Activated T-cell treated with anti-CD3 and anti-CD28 coated beads, Interleukin-2, amount 50 U/mL, for 72 hours (primary cell): Measurements from ENCODE around the gene TBCK. TPM values are rescaled to one million over a fixed set of nuclear protein-coding genes. Genes with fewer than 3 reads are reported as not detected.

ENCODE experiments used
- ATAC-seq, 2 donors: fragments of 150-1000 bp; cut with Tn5 transposase; replicated peaks in 1 of 2; 2 replicates each; pipeline ENCODE4 v1.10.0; 2021; ENCODE audit warnings: moderate library complexity in 2 of 2, mild to moderate bottlenecking in 1 of 2
- DNase-seq, 2 donors: peaks; one replicate each; pipeline ENCODE4 v3.0.0; 2021 to 2022; ENCODE audit warnings: mixed read lengths in 1 of 2
- H3K27ac Mint-ChIP-seq: one replicate; pipeline ENCODE4 v1.8.0; 2022; ENCODE audit warnings: mild to moderate bottlenecking, moderate library complexity, mixed read lengths
- H3K27me3 Mint-ChIP-seq: one replicate; pipeline ENCODE4 v1.8.0; 2022; ENCODE audit warnings: low read depth, mixed read lengths
- H3K36me3 Mint-ChIP-seq, 2 donors: one replicate each; pipeline ENCODE4 v1.8.0; 2022; ENCODE audit warnings: mixed read lengths in 2 of 2, mild to moderate bottlenecking in 1 of 2; ENCODE audit not compliant: insufficient read depth in 2 of 2
- H3K4me1 Mint-ChIP-seq: one replicate; pipeline ENCODE4 v1.8.0; 2022; ENCODE audit warnings: low read depth, mixed read lengths
- H3K4me3 Mint-ChIP-seq, 2 donors: one replicate each; pipeline ENCODE4 v1.8.0; 2022; ENCODE audit warnings: mild to moderate bottlenecking in 2 of 2, mixed read lengths in 2 of 2, moderate library complexity in 2 of 2
- H3K9me3 Mint-ChIP-seq, 2 donors: one replicate each; pipeline ENCODE4 v1.8.0; 2022; ENCODE audit warnings: mixed read lengths in 2 of 2
- total RNA-seq, 2 donors: library from RNA; stranded (reverse); gene quantifications; one replicate each; pipeline ENCODE4 v1.2.3, GENCODE V29; 2022

The TBCK gene
- total RNA-seq, 2 donors from 2014 or later = 49.0 to 51.9 TPM

DNA sequence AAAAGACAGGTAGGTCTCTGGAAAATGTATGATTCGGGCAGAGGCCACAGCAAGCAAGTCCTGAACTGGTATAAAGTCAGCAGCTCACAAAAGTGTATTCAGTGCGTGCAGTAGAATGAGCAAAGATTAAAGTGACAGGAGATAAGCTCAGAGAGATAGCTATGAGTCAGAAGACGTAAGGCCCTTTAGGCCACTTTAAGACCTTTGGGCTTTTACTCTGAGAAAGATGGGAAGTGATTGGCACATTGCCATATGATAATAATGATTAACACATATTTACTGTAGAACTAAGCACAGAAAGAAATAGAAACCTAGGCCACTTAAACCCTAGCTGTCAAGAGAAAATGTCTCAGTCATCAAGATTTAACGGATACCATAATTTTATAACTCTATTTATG is 51.7 kb downstream of the TBCK start:
- Mint-ChIP-seq H3K36me3 (peaks cover 0 to 1% of the 10 kb centered on the region in 2 donors), H3K27me3 (no peaks in the 10 kb centered on the region), H3K4me3 (no peak overlapping the region), H3K27ac (peak overlapping the region; percentile 81), H3K4me1 (peaks cover 6% of the 10 kb centered on the region), H3K9me3 (no peaks in the 10 kb centered on the region)
- ATAC-seq (no peak), DNase-seq (no peak)

DNA sequence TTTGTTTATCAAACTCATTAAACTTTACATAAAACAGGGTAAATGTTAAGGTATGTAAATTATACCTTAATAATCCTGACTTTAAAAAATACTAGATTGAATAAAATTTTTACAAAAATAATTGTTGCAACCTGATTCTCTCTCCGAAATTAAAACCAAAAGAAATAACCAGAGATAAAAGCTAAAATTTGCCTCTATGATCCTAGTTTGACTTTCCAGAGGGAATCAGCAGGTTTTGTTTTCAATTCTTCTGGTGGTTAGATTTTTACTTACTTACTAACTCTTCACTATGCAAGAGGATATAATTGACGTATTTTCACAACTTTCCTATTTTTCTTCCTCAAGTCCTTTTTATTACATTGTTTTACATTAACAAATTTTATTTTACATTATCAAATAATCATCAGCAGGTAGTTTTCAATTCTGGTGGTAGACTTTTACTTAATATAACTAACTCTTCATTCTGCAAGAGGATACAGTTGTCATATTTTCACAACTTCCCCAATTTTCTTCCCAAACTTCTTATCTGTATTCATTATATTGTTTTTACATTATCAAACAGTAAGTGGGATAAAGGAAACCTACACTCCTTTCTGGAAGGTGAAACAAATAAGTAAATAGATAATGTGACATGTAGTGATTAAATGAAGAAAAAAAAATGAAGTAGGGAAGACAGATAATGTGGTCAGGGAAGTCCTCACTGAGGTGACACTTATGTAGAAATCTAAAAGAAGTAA is 52.2 kb downstream of the TBCK start:
- H3K27me3 Mint-ChIP-seq = no peaks in the 10 kb centered on the region
- no peak overlapping the region for H3K4me3 Mint-ChIP-seq
- peak overlapping the region; percentile 81 for H3K27ac Mint-ChIP-seq
- no peak for DNase-seq
- peaks cover 0 to 1% of the 10 kb centered on the region in 2 donors for H3K36me3 Mint-ChIP-seq
- no peaks in the 10 kb centered on the region for H3K9me3 Mint-ChIP-seq
- H3K4me1 Mint-ChIP-seq = peaks cover 6% of the 10 kb centered on the region
- no peak for ATAC-seq

DNA sequence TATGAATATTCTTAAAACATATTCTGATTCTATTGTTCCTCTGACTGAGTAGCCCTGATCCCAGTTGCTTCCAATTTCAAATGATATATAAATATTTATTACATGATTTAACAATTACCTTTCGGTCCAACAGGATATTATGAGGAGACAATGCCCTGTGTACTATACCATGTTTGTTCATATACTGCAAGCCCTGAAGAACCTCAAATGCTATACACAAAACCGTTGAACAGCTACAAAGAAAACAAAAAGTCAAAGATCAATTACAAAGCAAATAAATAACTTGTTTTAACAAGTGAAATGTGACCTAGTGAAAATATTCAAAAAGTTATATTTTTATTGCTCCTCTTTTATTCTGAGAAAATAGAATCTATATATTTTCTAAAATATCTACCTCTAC is 54.0 kb downstream of the TBCK start:
- H3K9me3 Mint-ChIP-seq = no peaks in the 10 kb centered on the region
- no peak for ATAC-seq
- H3K36me3 Mint-ChIP-seq = peaks cover 0 to 1% of the 10 kb centered on the region in 2 donors
- no peaks in the 10 kb centered on the region for H3K4me1 Mint-ChIP-seq
- H3K4me3 Mint-ChIP-seq = no peak overlapping the region
- no peak overlapping the region for H3K27ac Mint-ChIP-seq
- no peak for DNase-seq
- no peaks in the 10 kb centered on the region for H3K27me3 Mint-ChIP-seq

DNA sequence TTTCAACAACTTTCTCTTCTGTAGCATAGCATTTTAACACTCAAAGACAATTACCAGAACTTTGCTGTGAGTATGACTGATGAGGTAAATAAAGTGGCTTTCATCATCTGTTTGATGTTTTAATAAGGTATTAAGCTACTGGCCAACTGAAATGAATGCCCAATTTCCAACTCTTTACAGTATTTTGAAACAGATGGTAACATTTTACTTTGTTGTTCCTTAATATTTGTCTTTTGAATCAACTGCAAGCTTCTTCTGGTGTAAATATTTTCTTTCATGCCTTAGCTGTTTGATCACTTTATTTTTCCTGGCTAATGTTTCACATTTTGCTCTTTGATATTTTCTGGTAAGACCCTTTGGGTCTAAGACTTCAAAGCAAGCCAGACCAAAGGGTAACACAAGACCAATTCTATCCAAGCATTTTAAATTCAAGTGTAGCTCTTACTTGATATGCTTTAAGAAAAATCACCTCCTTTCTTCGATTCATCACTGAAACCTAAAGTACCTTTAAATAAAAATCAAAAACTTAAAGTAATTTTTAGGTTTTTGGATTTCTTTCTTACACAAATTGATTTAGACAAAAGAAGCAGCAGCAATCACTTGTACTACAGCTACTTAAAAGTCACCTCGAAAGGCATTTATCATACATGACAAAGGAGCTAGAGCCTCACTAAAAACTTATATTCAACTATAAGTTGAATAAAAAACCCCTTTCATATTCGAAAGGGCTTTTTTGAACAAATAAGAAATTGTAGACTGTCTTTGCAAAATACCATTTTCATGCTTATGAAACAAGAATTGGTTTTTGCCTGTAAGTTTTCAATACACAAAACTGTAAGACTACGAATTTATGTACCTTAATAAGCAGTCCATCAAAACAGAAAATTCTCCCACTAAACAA is 57.6 kb downstream of the TBCK start:
- H3K27me3 Mint-ChIP-seq = no peaks in the 10 kb centered on the region
- H3K27ac Mint-ChIP-seq = no peak overlapping the region
- DNase-seq = no peak
- ATAC-seq = no peak
- H3K4me1 Mint-ChIP-seq = no peaks in the 10 kb centered on the region
- H3K4me3 Mint-ChIP-seq = no peak overlapping the region
- H3K36me3 Mint-ChIP-seq = peaks cover 0 to 1% of the 10 kb centered on the region in 2 donors
- H3K9me3 Mint-ChIP-seq = no peaks in the 10 kb centered on the region

DNA sequence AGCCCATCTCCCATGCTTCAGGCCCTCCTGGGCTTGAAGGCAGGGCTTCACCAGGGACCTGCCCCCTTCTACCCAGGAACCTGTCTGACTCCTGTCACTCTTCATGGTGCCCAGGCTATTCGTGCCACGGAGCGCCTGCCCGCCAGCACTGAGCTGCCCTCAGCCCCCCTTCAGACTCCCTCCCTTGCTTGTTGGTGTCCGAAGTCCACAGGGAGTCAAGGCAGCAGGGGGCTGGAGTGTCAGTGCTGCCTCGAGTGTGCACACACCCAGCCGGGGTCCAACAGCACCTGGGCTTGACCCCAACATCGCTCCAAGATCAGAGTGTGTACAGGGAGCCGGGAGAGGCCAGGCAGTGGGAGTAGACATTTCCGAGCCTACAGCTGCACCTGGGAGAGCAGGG is 59.8 kb downstream of the TBCK start:
- no peak for ATAC-seq
- H3K27ac Mint-ChIP-seq = no peak overlapping the region
- H3K36me3 Mint-ChIP-seq = no peaks in the 10 kb centered on the region
- H3K9me3 Mint-ChIP-seq = no peaks in the 10 kb centered on the region
- no peak for DNase-seq
- H3K4me1 Mint-ChIP-seq = no peaks in the 10 kb centered on the region
- no peaks in the 10 kb centered on the region for H3K27me3 Mint-ChIP-seq
- H3K4me3 Mint-ChIP-seq = no peak overlapping the region

DNA sequence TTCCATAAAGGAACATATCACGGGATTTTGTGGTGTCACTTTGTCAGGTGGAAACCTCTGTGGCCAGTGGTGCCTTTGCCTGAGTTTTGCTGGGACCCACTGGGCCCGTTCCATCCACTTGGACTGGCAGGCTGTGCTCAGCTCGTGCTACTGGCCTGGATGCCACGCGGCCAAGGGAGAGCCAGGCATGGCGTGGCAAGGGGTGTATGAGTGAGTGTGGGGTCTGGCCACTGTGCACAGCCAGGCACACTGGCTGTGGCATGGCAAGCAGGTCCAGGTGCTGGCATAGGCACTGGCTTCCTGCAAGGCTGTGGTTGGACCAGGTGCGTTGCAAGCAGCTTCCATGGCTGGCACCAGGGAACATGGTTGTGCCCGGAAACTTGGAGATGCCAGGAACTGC is 60.8 kb downstream of the TBCK start:
- no peaks in the 10 kb centered on the region for H3K4me1 Mint-ChIP-seq
- H3K27ac Mint-ChIP-seq = no peak overlapping the region
- DNase-seq (no peak), ATAC-seq (no peak)
- H3K27me3 Mint-ChIP-seq = no peaks in the 10 kb centered on the region
- no peak overlapping the region for H3K4me3 Mint-ChIP-seq
- no peaks in the 10 kb centered on the region for H3K36me3 Mint-ChIP-seq
- no peaks in the 10 kb centered on the region for H3K9me3 Mint-ChIP-seq

DNA sequence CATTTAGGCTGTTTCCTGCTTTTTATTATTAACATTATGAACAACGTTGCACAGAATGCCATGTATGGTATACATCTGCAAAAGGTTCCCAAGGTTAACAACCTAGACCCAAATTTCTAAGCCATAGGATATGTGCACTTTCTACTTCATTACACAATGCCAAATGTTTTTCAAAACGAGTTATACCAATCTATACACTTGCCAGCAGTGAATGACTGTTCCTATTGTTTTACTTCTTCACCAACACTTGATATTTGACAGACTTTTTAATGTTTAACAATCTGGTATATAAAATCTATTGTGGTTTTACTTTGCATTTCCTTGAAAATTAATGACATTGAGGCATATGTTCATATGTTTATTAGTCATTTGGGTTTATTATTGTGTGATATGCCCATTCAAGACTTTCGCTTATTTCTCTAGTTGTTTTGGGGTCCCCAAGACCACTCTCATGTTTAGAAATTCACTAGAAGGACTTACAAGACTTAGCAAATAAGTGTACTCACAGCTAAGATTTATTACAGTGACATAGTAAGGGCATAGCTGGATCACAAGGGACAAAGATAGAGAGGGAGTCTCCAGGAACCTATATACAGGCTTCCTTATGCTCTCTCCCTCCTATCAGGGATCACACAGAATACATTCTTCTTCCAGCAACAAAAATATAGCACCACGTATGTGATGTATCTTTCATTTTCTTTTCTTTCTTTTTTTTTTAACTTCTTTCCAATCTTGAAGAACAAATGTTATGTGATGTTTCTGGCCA is 62.5 kb downstream of the TBCK start:
- H3K27ac Mint-ChIP-seq = no peak overlapping the region
- no peak for DNase-seq
- H3K27me3 Mint-ChIP-seq = no peaks in the 10 kb centered on the region
- no peaks in the 10 kb centered on the region for H3K4me1 Mint-ChIP-seq
- no peaks in the 10 kb centered on the region for H3K36me3 Mint-ChIP-seq
- H3K9me3 Mint-ChIP-seq = no peaks in the 10 kb centered on the region
- H3K4me3 Mint-ChIP-seq = no peak overlapping the region
- no peak for ATAC-seq

DNA sequence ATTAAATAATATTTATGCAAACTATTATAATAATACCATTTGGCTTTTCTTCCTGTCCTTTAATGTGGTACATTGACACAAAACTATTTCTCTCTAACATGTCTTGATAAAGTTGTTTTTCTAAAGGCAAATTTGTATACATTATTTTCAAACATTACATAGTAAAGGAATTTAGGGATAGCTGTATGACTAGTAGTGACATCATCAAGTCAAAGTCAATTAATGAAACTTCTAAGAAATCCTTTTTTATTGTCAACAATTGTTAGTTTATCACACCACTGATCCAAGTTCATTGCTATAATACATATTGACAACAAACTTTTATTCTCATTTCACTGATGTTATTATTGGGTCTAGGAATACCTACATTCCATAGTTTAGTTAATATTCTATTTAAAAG is 68.4 kb downstream of the TBCK start:
- Mint-ChIP-seq H3K27me3 (no peaks in the 10 kb centered on the region), H3K27ac (no peak overlapping the region), H3K4me1 (no peaks in the 10 kb centered on the region), H3K36me3 (peaks cover 0 to 5% of the 10 kb centered on the region in 2 donors), H3K4me3 (no peak overlapping the region), H3K9me3 (no peaks in the 10 kb centered on the region)
- ATAC-seq = no peak
- DNase-seq = no peak

DNA sequence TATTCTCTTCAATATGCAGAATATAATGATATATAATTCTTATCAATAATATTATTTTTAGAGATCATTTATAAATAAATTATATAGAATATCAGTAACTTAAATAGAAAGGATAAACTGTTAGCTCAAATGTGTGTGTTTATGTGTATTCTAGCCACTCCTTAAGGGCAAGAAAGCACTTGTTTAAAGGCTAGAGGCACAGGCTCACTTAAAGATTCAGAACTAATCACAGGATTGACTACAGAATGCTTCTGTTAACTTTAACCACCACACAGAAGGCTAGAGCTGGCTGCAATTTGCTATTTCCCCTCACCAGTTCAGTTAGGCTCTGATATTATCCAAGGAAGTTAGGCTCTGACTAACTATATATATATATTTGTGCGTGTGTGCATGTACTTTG is 69.6 kb downstream of the TBCK start:
- no peak overlapping the region for H3K4me3 Mint-ChIP-seq
- no peak overlapping the region for H3K27ac Mint-ChIP-seq
- H3K27me3 Mint-ChIP-seq = no peaks in the 10 kb centered on the region
- no peaks in the 10 kb centered on the region for H3K4me1 Mint-ChIP-seq
- H3K36me3 Mint-ChIP-seq = peaks cover 0 to 5% of the 10 kb centered on the region in 2 donors
- no peaks in the 10 kb centered on the region for H3K9me3 Mint-ChIP-seq
- DNase-seq (no peak), ATAC-seq (no peak)

DNA sequence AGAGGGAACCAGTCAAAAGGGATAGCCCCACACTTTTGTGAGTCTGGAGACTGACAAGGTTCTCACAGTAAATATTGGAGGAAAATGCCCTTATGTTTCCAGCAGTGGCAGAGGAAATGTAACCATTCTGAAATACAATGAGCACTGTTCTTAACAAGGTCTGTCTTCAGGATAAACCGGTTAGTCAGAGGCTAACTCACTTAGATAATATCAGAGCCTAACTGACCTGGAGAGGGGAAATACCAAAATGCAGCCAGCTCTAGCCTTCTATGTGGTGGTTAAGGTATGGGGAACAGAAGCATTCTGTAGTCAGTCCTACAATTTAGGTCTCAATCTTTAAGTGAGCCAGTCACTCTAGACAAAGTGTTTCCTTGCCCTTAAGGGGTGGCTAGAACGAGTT is 70.8 kb downstream of the TBCK start:
- peaks cover 0 to 5% of the 10 kb centered on the region in 2 donors for H3K36me3 Mint-ChIP-seq
- DNase-seq = no peak
- H3K27ac Mint-ChIP-seq = no peak overlapping the region
- no peaks in the 10 kb centered on the region for H3K9me3 Mint-ChIP-seq
- no peaks in the 10 kb centered on the region for H3K27me3 Mint-ChIP-seq
- H3K4me3 Mint-ChIP-seq = no peak overlapping the region
- no peak for ATAC-seq
- no peaks in the 10 kb centered on the region for H3K4me1 Mint-ChIP-seq

DNA sequence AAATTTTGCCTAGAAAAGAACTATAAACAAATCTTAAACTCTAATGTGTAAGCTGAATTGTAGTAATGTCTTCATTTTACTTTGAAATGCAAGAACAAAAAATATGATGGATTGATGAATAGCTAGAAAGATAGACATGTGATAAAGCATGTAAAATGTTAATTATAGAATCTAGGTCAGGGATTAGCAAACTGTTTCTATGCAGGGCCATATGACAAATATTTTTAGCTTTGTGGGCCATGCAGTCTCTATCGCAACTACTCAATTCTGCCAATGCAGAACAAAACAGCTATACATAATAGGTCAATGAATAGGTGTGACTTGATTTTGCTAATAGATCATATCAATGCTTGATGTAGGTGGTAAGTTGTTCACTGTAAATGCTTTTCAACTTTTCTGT is 75.3 kb downstream of the TBCK start:
- Mint-ChIP-seq H3K4me3 (no peak overlapping the region), H3K4me1 (no peaks in the 10 kb centered on the region), H3K36me3 (peaks cover 0 to 2% of the 10 kb centered on the region in 2 donors), H3K9me3 (no peaks in the 10 kb centered on the region), H3K27me3 (no peaks in the 10 kb centered on the region), H3K27ac (no peak overlapping the region)
- DNase-seq (no peak), ATAC-seq (no peak)

DNA sequence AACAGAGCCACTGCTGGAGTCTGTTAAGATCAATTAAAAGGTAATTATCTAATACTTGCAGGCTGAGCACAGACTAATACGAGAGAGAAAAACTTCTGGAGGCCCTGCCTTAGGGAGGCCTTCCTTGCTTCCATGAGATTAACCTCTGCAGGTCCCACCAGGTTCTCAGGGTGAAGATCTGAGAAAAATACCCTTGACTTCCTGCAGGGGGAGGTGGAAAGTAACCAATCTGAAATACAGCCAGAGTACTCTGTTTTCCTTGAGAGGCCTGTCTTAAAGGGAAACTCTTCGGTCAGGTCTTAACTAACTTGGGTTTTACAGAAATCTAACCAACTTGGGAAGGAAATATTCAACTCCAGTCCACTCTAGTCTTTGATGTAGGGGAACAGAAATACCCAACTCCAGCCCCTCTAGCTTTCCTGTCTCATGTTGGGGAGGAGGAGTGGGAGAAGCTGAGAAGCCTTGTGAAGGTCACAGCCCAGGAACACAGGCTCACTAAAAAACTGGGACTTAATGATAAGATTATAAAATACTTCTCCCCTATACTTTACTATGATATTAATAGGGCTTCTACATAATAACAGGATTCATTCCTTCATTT is 77.1 kb downstream of the TBCK start:
- Mint-ChIP-seq H3K36me3 (peaks cover 0 to 5% of the 10 kb centered on the region in 2 donors), H3K27me3 (no peaks in the 10 kb centered on the region), H3K4me1 (no peaks in the 10 kb centered on the region), H3K27ac (no peak overlapping the region), H3K4me3 (no peak overlapping the region), H3K9me3 (no peaks in the 10 kb centered on the region)
- DNase-seq (peak in 1 of 2 donors; percentile 11), ATAC-seq (peak in 1 of 2 donors; percentile 42)

DNA sequence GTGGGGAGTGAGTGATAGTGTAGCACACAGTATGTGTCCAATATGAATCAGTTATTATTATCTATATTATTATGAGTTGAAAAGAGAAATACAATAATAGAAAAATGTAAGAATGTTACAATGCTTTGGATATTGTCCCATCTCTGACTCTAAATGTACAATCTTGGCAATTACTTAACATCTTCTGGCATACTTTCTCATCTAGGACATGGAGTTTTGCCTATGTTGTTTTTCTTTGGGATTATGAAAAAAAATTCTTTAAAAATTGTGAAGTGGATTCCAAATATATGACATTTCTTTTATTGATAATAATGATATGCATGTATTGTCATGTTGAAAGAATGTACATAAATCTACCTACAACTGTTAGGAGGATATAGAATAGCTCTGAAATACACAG is 84.1 kb downstream of the TBCK start:
- no peaks in the 10 kb centered on the region for H3K9me3 Mint-ChIP-seq

More for the DNA sequence above, 84.1 kb downstream of the TBCK start:
- H3K27ac Mint-ChIP-seq = no peak overlapping the region
- DNase-seq (no peak), ATAC-seq (no peak)
- H3K27me3 Mint-ChIP-seq = no peaks in the 10 kb centered on the region
- H3K4me1 Mint-ChIP-seq = no peaks in the 10 kb centered on the region
- peaks cover 4 to 22% of the 10 kb centered on the region in 2 donors for H3K36me3 Mint-ChIP-seq
- H3K4me3 Mint-ChIP-seq = no peak overlapping the region
